ENCODE results near the gene SDCCAG8.

- no peak for TF ChIP-seq ZEB2 (tag by site-specific recombination; IDR thresholded peaks at IDR 0.05)
- TF ChIP-seq ZNF221 (tag by site-specific recombination; IDR thresholded peaks at IDR 0.05; ENCODE audit: borderline replicate concordance) = no peak
- no peak for TF ChIP-seq CTCF (tag by site-specific recombination; IDR thresholded peaks at IDR 0.05)
- no peak for TF ChIP-seq RBAK (tag by site-specific recombination; IDR thresholded peaks at IDR 0.05)
- TF ChIP-seq, protein P1, sequence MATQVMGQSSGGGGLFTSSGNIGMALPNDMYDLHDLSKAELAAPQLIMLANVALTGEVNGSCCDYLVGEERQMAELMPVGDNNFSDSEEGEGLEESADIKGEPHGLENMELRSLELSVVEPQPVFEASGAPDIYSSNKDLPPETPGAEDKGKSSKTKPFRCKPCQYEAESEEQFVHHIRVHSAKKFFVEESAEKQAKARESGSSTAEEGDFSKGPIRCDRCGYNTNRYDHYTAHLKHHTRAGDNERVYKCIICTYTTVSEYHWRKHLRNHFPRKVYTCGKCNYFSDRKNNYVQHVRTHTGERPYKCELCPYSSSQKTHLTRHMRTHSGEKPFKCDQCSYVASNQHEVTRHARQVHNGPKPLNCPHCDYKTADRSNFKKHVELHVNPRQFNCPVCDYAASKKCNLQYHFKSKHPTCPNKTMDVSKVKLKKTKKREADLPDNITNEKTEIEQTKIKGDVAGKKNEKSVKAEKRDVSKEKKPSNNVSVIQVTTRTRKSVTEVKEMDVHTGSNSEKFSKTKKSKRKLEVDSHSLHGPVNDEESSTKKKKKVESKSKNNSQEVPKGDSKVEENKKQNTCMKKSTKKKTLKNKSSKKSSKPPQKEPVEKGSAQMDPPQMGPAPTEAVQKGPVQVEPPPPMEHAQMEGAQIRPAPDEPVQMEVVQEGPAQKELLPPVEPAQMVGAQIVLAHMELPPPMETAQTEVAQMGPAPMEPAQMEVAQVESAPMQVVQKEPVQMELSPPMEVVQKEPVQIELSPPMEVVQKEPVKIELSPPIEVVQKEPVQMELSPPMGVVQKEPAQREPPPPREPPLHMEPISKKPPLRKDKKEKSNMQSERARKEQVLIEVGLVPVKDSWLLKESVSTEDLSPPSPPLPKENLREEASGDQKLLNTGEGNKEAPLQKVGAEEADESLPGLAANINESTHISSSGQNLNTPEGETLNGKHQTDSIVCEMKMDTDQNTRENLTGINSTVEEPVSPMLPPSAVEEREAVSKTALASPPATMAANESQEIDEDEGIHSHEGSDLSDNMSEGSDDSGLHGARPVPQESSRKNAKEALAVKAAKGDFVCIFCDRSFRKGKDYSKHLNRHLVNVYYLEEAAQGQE (tag by site-specific recombination; IDR thresholded peaks at IDR 0.05) = no peak
- no peak for TF ChIP-seq ZNF513 (tag by site-specific recombination; IDR thresholded peaks at IDR 0.05)
- TF ChIP-seq, protein P2, sequence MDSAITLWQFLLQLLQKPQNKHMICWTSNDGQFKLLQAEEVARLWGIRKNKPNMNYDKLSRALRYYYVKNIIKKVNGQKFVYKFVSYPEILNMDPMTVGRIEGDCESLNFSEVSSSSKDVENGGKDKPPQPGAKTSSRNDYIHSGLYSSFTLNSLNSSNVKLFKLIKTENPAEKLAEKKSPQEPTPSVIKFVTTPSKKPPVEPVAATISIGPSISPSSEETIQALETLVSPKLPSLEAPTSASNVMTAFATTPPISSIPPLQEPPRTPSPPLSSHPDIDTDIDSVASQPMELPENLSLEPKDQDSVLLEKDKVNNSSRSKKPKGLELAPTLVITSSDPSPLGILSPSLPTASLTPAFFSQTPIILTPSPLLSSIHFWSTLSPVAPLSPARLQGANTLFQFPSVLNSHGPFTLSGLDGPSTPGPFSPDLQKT (IDR thresholded peaks at IDR 0.05; ENCODE audit: borderline replicate concordance, low read depth, low read length) = no peak
- no peak for TF ChIP-seq ZNF341 (tag by site-specific recombination; IDR thresholded peaks at IDR 0.05; ENCODE audit: low read depth)
- peak; percentile 95 for TF ChIP-seq ZNF211 (tag by site-specific recombination; IDR thresholded peaks at IDR 0.05; ENCODE audit: low read depth)
- no peak for TF ChIP-seq ZNF610 (tag by site-specific recombination; IDR thresholded peaks at IDR 0.05; ENCODE audit: borderline replicate concordance)
- no peak for TF ChIP-seq ZBTB49 (tag by site-specific recombination; IDR thresholded peaks at IDR 0.05; ENCODE audit: low read depth)
- TF ChIP-seq ZNF549 (tag by site-specific recombination; IDR thresholded peaks at IDR 0.05) = no peak
- TF ChIP-seq HOXA7 (CRISPR knock-in tag; IDR thresholded peaks at IDR 0.05; ENCODE audit: borderline replicate concordance) = no peak
- no peak for TF ChIP-seq ZBTB20 (tag by site-specific recombination; IDR thresholded peaks at IDR 0.05)
Observed at GRCh38 chr1:243299069-243299468, 43.2 kb downstream of the SDCCAG8 start.

Data from HEK293 (cell line).